K562 (cell line): Measurements from ENCODE around the gene SMG7. TPM values are rescaled to one million over a fixed set of nuclear protein-coding genes. Genes with fewer than 3 reads are reported as not detected.

ENCODE experiments used
- ADNP ChIP-seq: fragments of 200-800 bp; sonication (Bioruptor generic); IDR thresholded peaks from 2 replicates; pipeline ENCODE4 v1.6.1; 2016; ENCODE audit warnings: missing genetic modification characterization, missing compliant biosample characterization
- BRD4 ChIP-seq: fragments of 200-600 bp; sonication (generic); IDR thresholded peaks from 2 replicates; pipeline ENCODE4 v1.6.1; 2017; ENCODE audit warnings: inconsistent platforms
- ETV1 ChIP-seq: fragments of 450-650 bp; conservative IDR thresholded peaks from 2 replicates; pipeline ENCODE4 v1.6.1; 2016; ENCODE audit warnings: missing genetic modification characterization, control low read depth, low read depth, missing compliant biosample characterization
- FOXM1 ChIP-seq, 2 experiments: fragments of 450-650 bp in 1 of 2; sonication (generic) in 1 of 2; formaldehyde crosslinking in 1 of 2; IDR thresholded peaks; 2 replicates each; pipeline versions ENCODE4 v1.6.1 to v1.9.0; 2017 to 2022; ENCODE audit warnings: low read depth in 2 of 2, mild to moderate bottlenecking in 2 of 2, missing genetic modification reagents in 1 of 2, moderate library complexity in 1 of 2
- HNRNPUL1 ChIP-seq: fragments of 200-400 bp; formaldehyde crosslinking; IDR thresholded peaks from 2 replicates; pipeline ENCODE4 v1.6.1; 2017; ENCODE audit warnings: low read length
- MAZ ChIP-seq, 2 experiments: fragments of 450-650 bp in 1 of 2; sonication (generic) in 1 of 2; formaldehyde crosslinking; IDR thresholded peaks in 1 of 2; conservative IDR thresholded peaks in 1 of 2; 2 replicates each; pipeline versions ENCODE4 v1.4.0 to v1.5.0; 2020; ENCODE audit warnings: mild to moderate bottlenecking in 1 of 2, missing genetic modification reagents in 1 of 2
- ZC3H4 ChIP-seq: sonication (generic); formaldehyde crosslinking; IDR thresholded peaks from 2 replicates; pipeline ENCODE4 v1.9.0; 2021; ENCODE audit warnings: missing genetic modification reagents, borderline replicate concordance
- ZNF316 ChIP-seq: fragments of 450-650 bp; IDR thresholded peaks from 2 replicates; pipeline ENCODE4 v1.6.1; 2016
- ZNF77 ChIP-seq: fragments of 250-450 bp; sonication (Bioruptor Pico); IDR thresholded peaks from 2 replicates; pipeline ENCODE4 v1.5.0; 2020
- polyA plus RNA-seq, 8 experiments: library from polyadenylated mRNA; depleted of rRNA in 4 of 8; stranded (reverse) in 5 of 8; unstranded in 3 of 8; fragments of >200 nt; fragmentation: Nextera tagmentation in 2 of 8; fragmentation: Illumina TruSeq in 1 of 8; extraction: Ambion mirVana in 2 of 8; extraction: Trizol in 1 of 8; gene quantifications; 2 replicates each; pipeline versions ENCODE4 v1.2.1 to v1.2.3, GENCODE V29; 2011 to 2014; ENCODE audit warnings: inconsistent platforms in 1 of 8, missing spikeins in 1 of 8
- total RNA-seq, 7 experiments: library from RNA; depleted of rRNA in 6 of 7; stranded (reverse); fragments of >200 nt in 6 of 7; fragmentation: Illumina TruSeq in 2 of 7; extraction: Trizol in 2 of 7; gene quantifications; 2 replicates each; pipeline versions ENCODE4 v1.2.1 to v1.2.3, GENCODE V29; 2011 to 2021; ENCODE audit warnings: low replicate concordance in 1 of 7
- TF ChIP-seq, protein P1 (sequence below): sonication (generic); formaldehyde crosslinking; IDR thresholded peaks from 2 replicates; pipeline ENCODE4 v1.8.0; 2023; ENCODE audit warnings: mild to moderate bottlenecking, missing genetic modification reagents
- TF ChIP-seq, protein P2 (sequence below): fragments of 450-650 bp; IDR thresholded peaks from 2 replicates; pipeline ENCODE4 v1.6.1; 2016; ENCODE audit warnings: mild to moderate bottlenecking, moderate library complexity

The SMG7 gene
- total and polyA plus RNA-seq, 9 of the 15 experiments (the other 6 are each of a cell fraction or from before 2014, with no cell fraction given), result 12.4 to 74.6 (median 29.0) TPM

DNA sequence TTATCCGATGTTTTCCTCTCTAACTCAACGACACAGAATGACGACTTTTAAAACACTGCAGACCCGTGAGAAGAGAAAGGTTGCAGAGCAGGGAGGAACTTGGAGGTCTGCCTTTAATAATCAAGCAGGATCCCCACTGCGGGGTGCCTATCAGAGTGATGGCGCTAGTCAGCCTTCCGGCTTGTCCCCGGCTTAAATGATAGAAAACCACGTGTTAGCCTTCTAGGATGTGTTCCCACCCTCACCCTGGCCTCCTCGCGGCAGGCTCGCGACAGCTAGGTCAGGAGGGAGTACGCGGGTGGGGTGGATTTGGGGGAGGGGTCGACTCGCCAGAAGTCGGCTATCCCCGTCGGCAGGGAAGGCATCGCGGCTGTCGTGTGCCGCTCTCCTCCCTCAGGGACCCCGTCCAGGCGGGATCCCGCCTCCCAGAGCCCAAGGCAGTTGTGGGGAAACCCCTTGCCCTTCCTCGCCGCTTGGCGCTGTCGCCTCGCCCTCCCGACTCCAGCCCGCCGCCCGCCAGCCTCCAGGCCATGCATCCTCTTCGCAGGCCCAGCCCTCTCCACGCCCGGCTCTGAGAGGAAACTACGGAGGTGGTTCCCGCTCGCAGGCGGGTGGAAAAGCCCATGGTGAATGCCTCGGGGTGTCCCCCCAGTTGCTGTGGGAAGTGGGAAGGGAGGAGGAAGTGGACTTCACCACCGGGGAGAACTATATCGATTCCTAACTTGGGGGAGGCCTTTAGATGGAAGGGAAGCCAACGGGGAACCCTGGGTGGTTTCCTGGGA lies 1.1 kb upstream of the SMG7 start (continued):
- no peak for TF ChIP-seq HNRNPUL1
- TF ChIP-seq, protein P1, sequence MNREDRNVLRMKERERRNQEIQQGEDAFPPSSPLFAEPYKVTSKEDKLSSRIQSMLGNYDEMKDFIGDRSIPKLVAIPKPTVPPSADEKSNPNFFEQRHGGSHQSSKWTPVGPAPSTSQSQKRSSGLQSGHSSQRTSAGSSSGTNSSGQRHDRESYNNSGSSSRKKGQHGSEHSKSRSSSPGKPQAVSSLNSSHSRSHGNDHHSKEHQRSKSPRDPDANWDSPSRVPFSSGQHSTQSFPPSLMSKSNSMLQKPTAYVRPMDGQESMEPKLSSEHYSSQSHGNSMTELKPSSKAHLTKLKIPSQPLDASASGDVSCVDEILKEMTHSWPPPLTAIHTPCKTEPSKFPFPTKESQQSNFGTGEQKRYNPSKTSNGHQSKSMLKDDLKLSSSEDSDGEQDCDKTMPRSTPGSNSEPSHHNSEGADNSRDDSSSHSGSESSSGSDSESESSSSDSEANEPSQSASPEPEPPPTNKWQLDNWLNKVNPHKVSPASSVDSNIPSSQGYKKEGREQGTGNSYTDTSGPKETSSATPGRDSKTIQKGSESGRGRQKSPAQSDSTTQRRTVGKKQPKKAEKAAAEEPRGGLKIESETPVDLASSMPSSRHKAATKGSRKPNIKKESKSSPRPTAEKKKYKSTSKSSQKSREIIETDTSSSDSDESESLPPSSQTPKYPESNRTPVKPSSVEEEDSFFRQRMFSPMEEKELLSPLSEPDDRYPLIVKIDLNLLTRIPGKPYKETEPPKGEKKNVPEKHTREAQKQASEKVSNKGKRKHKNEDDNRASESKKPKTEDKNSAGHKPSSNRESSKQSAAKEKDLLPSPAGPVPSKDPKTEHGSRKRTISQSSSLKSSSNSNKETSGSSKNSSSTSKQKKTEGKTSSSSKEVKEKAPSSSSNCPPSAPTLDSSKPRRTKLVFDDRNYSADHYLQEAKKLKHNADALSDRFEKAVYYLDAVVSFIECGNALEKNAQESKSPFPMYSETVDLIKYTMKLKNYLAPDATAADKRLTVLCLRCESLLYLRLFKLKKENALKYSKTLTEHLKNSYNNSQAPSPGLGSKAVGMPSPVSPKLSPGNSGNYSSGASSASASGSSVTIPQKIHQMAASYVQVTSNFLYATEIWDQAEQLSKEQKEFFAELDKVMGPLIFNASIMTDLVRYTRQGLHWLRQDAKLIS, result peak; percentile 64
- no peak for TF ChIP-seq BRD4
- TF ChIP-seq ADNP (tag), result no peak
- TF ChIP-seq ZC3H4, result no peak; the same call in 1 of the 2 replicates
- TF ChIP-seq ZNF316, result 0 out of 2 replicates have a peak, but pooled peaks have one; percentile 7
- TF ChIP-seq ZNF77 (CRISPR knock-in tag), result no peak
- peak; percentile 46; the same call in 1 of the 2 replicates for TF ChIP-seq FOXM1 (IDR thresholded peaks at IDR 0.05; ENCODE audit: low read depth)
- TF ChIP-seq FOXM1 (CRISPR knock-in tag; IDR thresholded peaks at IDR 0.05; ENCODE audit: low read depth), result no peak; the same call in 1 of the 2 replicates
- TF ChIP-seq, protein P2, sequence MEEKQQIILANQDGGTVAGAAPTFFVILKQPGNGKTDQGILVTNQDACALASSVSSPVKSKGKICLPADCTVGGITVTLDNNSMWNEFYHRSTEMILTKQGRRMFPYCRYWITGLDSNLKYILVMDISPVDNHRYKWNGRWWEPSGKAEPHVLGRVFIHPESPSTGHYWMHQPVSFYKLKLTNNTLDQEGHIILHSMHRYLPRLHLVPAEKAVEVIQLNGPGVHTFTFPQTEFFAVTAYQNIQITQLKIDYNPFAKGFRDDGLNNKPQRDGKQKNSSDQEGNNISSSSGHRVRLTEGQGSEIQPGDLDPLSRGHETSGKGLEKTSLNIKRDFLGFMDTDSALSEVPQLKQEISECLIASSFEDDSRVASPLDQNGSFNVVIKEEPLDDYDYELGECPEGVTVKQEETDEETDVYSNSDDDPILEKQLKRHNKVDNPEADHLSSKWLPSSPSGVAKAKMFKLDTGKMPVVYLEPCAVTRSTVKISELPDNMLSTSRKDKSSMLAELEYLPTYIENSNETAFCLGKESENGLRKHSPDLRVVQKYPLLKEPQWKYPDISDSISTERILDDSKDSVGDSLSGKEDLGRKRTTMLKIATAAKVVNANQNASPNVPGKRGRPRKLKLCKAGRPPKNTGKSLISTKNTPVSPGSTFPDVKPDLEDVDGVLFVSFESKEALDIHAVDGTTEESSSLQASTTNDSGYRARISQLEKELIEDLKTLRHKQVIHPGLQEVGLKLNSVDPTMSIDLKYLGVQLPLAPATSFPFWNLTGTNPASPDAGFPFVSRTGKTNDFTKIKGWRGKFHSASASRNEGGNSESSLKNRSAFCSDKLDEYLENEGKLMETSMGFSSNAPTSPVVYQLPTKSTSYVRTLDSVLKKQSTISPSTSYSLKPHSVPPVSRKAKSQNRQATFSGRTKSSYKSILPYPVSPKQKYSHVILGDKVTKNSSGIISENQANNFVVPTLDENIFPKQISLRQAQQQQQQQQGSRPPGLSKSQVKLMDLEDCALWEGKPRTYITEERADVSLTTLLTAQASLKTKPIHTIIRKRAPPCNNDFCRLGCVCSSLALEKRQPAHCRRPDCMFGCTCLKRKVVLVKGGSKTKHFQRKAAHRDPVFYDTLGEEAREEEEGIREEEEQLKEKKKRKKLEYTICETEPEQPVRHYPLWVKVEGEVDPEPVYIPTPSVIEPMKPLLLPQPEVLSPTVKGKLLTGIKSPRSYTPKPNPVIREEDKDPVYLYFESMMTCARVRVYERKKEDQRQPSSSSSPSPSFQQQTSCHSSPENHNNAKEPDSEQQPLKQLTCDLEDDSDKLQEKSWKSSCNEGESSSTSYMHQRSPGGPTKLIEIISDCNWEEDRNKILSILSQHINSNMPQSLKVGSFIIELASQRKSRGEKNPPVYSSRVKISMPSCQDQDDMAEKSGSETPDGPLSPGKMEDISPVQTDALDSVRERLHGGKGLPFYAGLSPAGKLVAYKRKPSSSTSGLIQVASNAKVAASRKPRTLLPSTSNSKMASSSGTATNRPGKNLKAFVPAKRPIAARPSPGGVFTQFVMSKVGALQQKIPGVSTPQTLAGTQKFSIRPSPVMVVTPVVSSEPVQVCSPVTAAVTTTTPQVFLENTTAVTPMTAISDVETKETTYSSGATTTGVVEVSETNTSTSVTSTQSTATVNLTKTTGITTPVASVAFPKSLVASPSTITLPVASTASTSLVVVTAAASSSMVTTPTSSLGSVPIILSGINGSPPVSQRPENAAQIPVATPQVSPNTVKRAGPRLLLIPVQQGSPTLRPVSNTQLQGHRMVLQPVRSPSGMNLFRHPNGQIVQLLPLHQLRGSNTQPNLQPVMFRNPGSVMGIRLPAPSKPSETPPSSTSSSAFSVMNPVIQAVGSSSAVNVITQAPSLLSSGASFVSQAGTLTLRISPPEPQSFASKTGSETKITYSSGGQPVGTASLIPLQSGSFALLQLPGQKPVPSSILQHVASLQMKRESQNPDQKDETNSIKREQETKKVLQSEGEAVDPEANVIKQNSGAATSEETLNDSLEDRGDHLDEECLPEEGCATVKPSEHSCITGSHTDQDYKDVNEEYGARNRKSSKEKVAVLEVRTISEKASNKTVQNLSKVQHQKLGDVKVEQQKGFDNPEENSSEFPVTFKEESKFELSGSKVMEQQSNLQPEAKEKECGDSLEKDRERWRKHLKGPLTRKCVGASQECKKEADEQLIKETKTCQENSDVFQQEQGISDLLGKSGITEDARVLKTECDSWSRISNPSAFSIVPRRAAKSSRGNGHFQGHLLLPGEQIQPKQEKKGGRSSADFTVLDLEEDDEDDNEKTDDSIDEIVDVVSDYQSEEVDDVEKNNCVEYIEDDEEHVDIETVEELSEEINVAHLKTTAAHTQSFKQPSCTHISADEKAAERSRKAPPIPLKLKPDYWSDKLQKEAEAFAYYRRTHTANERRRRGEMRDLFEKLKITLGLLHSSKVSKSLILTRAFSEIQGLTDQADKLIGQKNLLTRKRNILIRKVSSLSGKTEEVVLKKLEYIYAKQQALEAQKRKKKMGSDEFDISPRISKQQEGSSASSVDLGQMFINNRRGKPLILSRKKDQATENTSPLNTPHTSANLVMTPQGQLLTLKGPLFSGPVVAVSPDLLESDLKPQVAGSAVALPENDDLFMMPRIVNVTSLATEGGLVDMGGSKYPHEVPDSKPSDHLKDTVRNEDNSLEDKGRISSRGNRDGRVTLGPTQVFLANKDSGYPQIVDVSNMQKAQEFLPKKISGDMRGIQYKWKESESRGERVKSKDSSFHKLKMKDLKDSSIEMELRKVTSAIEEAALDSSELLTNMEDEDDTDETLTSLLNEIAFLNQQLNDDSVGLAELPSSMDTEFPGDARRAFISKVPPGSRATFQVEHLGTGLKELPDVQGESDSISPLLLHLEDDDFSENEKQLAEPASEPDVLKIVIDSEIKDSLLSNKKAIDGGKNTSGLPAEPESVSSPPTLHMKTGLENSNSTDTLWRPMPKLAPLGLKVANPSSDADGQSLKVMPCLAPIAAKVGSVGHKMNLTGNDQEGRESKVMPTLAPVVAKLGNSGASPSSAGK, result peak; percentile 94
- TF ChIP-seq MAZ (CRISPR knock-in tag; conservative IDR thresholded peaks at IDR 0.05 in 1 of 2, IDR thresholded peaks at IDR 0.05 in 1 of 2), result peak; percentile 21 to 56; a peak in 2 of 4 replicates
- TF ChIP-seq ETV1, result peak; percentile 57
